CD1c-positive myeloid dendritic cell (primary cell): ENCODE measurements around the gene TMEM201.

Experiments
- DNase-seq: peaks from one replicate; pipeline ENCODE4 v3.0.0-alpha.2; 2016; ENCODE audit errors: extremely low spot score

TMEM201 gene

GRCh38 chr1:9653491-9654050 is 64.9 kb downstream of the TMEM201 start:
- peak; percentile 38 for DNase-seq

- DNase-seq, result peak; percentile 86
Observed at GRCh38 chr1:9654051-9654833, 65.5 kb downstream of the TMEM201 start.

GRCh38 chr1:9654834-9655723 is 66.4 kb downstream of the TMEM201 start:
- DNase-seq, result peak; percentile 26

DNA sequence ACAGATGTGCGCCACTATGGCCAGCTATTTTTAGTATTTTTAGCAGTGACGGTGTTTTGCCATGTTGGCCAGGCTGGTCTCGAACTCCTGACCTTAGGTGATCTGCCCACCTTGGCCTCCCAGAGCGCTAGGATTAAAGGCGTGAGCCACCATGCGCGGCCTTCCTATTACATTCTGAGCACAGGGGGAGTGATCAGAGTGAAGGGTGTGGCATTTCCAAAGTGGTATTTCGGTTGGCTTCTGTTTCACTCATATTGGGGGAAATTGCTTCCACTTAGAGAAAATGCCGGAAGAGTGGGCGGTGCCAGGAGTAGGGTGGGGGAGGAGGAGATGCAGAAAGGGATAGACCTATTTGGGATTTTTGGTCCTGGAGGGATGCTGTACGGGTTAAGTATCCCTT is 67.1 kb downstream of the TMEM201 start:
- DNase-seq, result no peak

- DNase-seq, result no peak
Observed at GRCh38 chr1:9657521-9658032, 68.9 kb downstream of the TMEM201 start.

DNA sequence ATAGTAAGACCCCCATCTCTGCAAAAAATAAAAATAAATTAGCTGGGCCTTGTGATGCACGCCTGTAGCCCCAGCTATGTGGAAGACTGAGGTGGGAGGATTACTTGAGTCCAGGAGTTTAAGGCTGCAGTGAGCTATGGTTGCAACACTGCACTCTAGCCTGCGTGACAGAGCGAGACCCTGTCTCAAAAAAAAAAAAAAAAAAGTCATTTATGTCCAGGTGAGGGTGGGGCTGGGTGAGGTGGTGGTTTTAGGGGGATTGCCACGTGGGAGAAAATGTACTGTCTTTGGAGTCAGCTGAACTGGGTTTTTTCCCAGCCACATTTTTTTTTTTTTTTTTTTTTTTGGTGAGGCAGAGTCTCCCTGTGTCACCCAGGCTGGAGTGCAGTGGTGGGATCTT is 69.5 kb downstream of the TMEM201 start:
- DNase-seq, result no peak

DNA sequence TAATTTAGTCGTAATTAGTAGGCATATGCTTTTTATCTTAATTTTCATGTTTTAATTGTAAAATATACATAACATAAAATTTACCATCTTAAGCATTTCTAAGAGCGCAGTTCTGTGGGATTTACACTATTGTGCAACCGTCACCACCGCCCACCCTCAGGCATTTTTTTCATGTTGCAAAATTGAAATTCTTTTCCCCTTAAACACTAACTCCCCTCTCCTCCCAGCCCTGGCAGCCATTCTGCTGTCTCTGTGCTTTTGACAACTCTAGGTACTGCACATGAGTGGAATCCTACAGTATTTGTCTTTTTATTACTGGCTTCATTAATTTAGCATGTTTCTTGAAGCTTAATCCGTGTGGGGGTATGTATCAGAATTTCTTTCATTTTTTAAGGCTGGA is 70.6 kb downstream of the TMEM201 start:
- DNase-seq, result peak; percentile 65

DNA sequence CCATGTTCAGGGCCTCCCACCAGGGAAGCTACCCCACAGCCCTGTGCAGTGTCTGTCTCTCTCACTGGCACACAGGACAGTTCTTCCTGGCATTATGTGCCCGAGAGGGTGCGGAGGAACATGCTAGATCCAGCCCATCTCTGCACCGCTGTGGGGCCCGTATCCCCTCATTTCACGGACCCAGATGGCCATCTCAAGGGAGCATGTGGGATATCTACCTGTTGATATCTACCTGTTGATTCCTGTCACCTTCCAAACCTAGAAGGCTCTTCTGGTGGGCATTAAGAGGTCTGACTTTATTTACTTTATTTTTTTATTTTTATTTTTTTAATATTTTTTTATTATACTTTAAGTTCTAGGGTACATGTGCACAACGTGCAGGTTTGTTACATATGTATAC is 74.5 kb downstream of the TMEM201 start:
- DNase-seq, result no peak
